ENCODE measurements around the gene MCM5.
A peak's percentile ranks its signal among the peaks of the same experiment; 100 is the strongest.

Gene MCM5

DNA sequence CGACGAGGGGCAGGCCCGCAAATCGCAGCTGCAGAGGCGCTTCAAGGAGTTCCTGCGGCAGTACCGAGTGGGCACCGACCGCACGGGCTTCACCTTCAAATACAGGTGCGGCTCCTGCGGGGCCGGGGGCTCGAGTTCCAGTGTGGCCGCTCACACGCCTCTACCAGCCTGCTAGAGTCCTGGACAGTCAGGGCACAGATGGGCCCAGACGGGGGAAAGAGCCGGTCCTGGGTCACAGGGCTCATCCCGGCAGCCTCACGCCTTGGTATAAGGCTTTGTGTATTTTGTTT, 506 bp downstream of the MCM5 start:
- no peaks in the 10 kb centered on the region for H3K9me3 ChIP-seq (ENCODE audit: low read length)
- H3K4me2 ChIP-seq (ENCODE audit: low read length), result peak overlapping the region; percentile 94
- peak overlapping the region; percentile 90 for H3K4me3 ChIP-seq (ENCODE audit: low read depth, low read length, poor library complexity, severe bottlenecking)
- H3K27ac ChIP-seq (ENCODE audit: low read depth, low read length, poor library complexity, severe bottlenecking), result peak overlapping the region; percentile 72
- peaks cover 59% of the 10 kb centered on the region for H3K4me1 ChIP-seq (ENCODE audit: insufficient read depth, low read length, severe bottlenecking)
- H3K79me2 ChIP-seq (ENCODE audit: insufficient read depth, low read length), result peaks cover 13% of the 10 kb centered on the region
- no peaks in the 10 kb centered on the region for H4K20me1 ChIP-seq (ENCODE audit: insufficient read depth, low read length)
- no peak overlapping the region for H2AFZ ChIP-seq (ENCODE audit: low read length)
- H3K36me3 ChIP-seq (ENCODE audit: insufficient read depth, low read length), result peaks cover 43% of the 10 kb centered on the region
- TF ChIP-seq EZH2 (IDR thresholded peaks at IDR 0.05; ENCODE audit: borderline replicate concordance, low read length), result no peak
- TF ChIP-seq, protein P1, sequence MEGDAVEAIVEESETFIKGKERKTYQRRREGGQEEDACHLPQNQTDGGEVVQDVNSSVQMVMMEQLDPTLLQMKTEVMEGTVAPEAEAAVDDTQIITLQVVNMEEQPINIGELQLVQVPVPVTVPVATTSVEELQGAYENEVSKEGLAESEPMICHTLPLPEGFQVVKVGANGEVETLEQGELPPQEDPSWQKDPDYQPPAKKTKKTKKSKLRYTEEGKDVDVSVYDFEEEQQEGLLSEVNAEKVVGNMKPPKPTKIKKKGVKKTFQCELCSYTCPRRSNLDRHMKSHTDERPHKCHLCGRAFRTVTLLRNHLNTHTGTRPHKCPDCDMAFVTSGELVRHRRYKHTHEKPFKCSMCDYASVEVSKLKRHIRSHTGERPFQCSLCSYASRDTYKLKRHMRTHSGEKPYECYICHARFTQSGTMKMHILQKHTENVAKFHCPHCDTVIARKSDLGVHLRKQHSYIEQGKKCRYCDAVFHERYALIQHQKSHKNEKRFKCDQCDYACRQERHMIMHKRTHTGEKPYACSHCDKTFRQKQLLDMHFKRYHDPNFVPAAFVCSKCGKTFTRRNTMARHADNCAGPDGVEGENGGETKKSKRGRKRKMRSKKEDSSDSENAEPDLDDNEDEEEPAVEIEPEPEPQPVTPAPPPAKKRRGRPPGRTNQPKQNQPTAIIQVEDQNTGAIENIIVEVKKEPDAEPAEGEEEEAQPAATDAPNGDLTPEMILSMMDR (IDR thresholded peaks at IDR 0.05; ENCODE audit: low read length), result no peak
- peak overlapping the region; percentile 94 for H3K9ac ChIP-seq (ENCODE audit: low read length)
- no peaks in the 10 kb centered on the region for H3F3A ChIP-seq (ENCODE audit: insufficient read depth, low read length)
- no peaks in the 10 kb centered on the region for H3K9me2 ChIP-seq (ENCODE audit: low read depth, low read length)
- H3K27me3 ChIP-seq (ENCODE audit: insufficient read depth, low read length), result no peaks in the 10 kb centered on the region

- H4K20me1 ChIP-seq (ENCODE audit: insufficient read depth, low read length), result no peaks in the 10 kb centered on the region
- peak overlapping the region; percentile 90 for H3K4me3 ChIP-seq (ENCODE audit: low read depth, low read length, poor library complexity, severe bottlenecking)
- H3F3A ChIP-seq (ENCODE audit: insufficient read depth, low read length), result no peaks in the 10 kb centered on the region
- H2AFZ ChIP-seq (ENCODE audit: low read length), result no peak overlapping the region
- peaks cover 13% of the 10 kb centered on the region for H3K79me2 ChIP-seq (ENCODE audit: insufficient read depth, low read length)
- peak overlapping the region; percentile 72 for H3K27ac ChIP-seq (ENCODE audit: low read depth, low read length, poor library complexity, severe bottlenecking)
- peaks cover 57% of the 10 kb centered on the region for H3K36me3 ChIP-seq (ENCODE audit: insufficient read depth, low read length)
- H3K9me3 ChIP-seq (ENCODE audit: low read length), result no peaks in the 10 kb centered on the region
- peaks cover 52% of the 10 kb centered on the region for H3K4me1 ChIP-seq (ENCODE audit: insufficient read depth, low read length, severe bottlenecking)
- TF ChIP-seq EZH2 (IDR thresholded peaks at IDR 0.05; ENCODE audit: borderline replicate concordance, low read length), result no peak
- TF ChIP-seq, protein P1 (IDR thresholded peaks at IDR 0.05; ENCODE audit: low read length), result no peak
- H3K4me2 ChIP-seq (ENCODE audit: low read length), result peak overlapping the region; percentile 94
- no peaks in the 10 kb centered on the region for H3K9me2 ChIP-seq (ENCODE audit: low read depth, low read length)
- no peaks in the 10 kb centered on the region for H3K27me3 ChIP-seq (ENCODE audit: insufficient read depth, low read length)
- peak overlapping the region; percentile 94 for H3K9ac ChIP-seq (ENCODE audit: low read length)
Observed at GRCh38 chr22:35401863-35402262, 1.9 kb downstream of the MCM5 start.

GRCh38 chr22:35403356-35403755, 3.4 kb downstream of the MCM5 start:
- Histone ChIP-seq H3K4me2 (ENCODE audit: low read length) (peak overlapping the region; percentile 94; the same call in 1 of the 2 replicates), H3K4me1 (ENCODE audit: insufficient read depth, low read length, severe bottlenecking) (peaks cover 38% of the 10 kb centered on the region), H4K20me1 (ENCODE audit: insufficient read depth, low read length) (no peaks in the 10 kb centered on the region), H3K27me3 (ENCODE audit: insufficient read depth, low read length) (no peaks in the 10 kb centered on the region), H3F3A (ENCODE audit: insufficient read depth, low read length) (no peaks in the 10 kb centered on the region), H3K79me2 (ENCODE audit: insufficient read depth, low read length) (peaks cover 13% of the 10 kb centered on the region), H3K9me3 (ENCODE audit: low read length) (no peaks in the 10 kb centered on the region), H2AFZ (ENCODE audit: low read length) (no peak overlapping the region), H3K4me3 (ENCODE audit: low read depth, low read length, poor library complexity, severe bottlenecking) (peak overlapping the region; percentile 90), H3K36me3 (ENCODE audit: insufficient read depth, low read length) (peaks cover 72% of the 10 kb centered on the region), H3K9ac (ENCODE audit: low read length) (peak overlapping the region; percentile 3; the same call in 1 of the 2 replicates), H3K27ac (ENCODE audit: low read depth, low read length, poor library complexity, severe bottlenecking) (peak overlapping the region; percentile 72), H3K9me2 (ENCODE audit: low read depth, low read length) (no peaks in the 10 kb centered on the region)
- TF ChIP-seq, protein P1 (IDR thresholded peaks at IDR 0.05; ENCODE audit: low read length), result no peak
- TF ChIP-seq EZH2 (IDR thresholded peaks at IDR 0.05; ENCODE audit: borderline replicate concordance, low read length), result no peak
